Measurements from ENCODE around the gene JCHAIN.
"Not testable (repeated sequence)": the region's sequence is repeated elsewhere in the genome, so short reads cannot be mapped to it uniquely, and the experiment has no call there.

The JCHAIN gene

DNA sequence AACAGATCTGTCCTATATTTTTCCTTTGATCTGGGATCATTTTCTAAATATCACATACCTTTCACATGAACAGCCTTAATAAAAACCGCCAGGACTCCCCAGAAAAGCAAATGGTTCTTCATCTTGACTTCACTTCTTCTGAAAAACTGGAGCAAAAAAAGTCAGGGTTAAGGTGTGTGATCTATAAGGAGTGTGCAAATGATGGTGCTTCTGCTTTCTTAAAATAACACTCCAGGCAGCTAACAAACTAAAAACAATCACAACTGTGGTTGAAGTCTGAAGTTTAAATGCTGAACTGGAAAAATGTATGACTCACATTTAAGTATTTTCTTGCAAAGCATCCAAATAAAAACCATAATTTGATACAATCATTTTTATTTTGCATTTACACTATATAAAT lies at the start of gene JCHAIN:
TSS of gene JCHAIN (minus strand) at position 140 of the 400 bp plus-strand sequence. CDS start at position 122, 18 bp downstream.
- DNase-seq (ENCODE audit: low read depth) = peak; percentile 48

DNA sequence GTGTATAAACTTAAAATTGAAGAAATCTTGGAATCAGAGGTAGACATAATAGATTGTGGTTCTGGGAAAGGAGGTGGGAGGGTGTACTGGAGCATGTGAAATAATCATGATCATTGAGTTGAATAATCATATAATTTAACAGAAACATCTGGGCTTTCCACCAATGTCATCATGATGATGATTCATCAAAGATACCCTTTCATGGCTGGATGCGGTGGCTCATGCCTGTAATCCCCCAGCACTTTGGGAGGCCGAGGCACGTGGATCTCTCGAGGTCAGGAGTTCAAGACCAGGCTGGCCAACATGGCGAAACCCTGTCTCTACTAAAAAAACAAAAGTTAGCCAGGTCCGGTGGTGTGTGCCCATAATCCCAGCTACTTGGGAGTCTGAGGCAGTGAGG lies 48.8 kb upstream of the JCHAIN start:
- no peak for DNase-seq (ENCODE audit: low read depth)

DNA sequence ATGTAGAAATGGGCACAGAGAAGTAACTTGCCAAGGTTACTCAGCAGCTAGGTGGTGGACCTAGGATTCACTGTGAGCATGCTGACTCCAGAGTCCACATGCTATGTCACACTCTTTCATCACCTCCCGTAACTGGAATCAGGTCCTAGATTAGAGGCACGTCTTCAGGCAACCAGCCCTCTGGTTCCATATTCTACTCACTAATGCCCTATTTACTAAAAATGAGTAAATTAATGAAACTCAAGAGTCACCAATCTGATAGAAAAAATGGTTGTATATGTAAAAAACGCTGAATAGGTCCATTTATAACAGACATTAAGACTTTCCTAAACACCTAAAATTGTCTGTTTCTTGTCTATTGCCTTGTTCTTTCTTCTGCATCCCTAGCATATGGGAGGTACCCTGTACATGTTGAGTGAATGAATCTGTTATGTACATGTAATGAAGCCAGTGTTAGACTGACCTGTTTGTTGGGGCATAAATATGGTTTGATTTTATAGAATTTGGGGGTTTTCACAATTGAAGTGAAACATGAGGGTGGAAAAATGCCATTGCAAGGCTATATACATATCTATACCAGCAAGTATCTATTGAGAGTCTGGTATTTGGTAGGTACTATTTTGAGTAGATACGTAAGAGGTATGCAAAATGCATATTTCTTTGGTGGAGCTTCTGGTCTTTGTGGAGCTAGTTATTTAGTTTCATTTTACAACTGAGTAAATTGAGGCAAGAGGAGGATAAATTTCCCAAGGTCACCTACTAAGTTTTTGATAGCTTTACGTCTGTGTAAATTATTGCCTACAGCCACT lies 48.0 kb upstream of the JCHAIN start:
- no peak for DNase-seq (ENCODE audit: low read depth)

DNA sequence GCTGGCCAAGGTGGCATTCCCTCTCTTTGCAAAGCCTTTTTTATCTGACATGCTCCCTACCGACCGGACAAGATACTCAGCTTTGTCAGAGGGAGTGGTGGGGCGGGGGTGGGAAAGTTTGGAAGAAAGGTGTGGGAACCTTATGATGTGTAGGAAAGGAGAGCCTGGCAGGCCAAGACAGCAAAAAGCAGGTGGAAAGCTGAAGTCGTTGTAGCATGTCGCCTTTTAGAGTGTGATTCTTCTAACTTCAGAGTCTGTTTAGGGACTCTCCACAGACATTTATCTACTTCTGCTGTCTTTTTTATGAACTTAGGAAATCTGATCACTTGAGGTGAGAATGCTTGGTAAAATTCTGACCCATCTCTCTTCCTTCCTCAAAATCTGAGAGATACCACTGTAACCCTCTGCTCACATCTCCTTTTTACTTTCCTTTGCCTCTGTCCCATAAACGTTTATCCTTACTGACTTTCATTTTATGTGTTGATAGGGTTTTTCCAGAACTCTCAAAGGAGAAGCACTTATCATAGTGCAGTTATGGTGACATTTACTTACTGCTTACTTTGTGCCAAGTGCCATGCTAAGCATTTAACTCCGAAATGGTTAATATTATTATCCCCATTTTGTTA lies 47.3 kb upstream of the JCHAIN start:
- DNase-seq (ENCODE audit: low read depth) = no peak

DNA sequence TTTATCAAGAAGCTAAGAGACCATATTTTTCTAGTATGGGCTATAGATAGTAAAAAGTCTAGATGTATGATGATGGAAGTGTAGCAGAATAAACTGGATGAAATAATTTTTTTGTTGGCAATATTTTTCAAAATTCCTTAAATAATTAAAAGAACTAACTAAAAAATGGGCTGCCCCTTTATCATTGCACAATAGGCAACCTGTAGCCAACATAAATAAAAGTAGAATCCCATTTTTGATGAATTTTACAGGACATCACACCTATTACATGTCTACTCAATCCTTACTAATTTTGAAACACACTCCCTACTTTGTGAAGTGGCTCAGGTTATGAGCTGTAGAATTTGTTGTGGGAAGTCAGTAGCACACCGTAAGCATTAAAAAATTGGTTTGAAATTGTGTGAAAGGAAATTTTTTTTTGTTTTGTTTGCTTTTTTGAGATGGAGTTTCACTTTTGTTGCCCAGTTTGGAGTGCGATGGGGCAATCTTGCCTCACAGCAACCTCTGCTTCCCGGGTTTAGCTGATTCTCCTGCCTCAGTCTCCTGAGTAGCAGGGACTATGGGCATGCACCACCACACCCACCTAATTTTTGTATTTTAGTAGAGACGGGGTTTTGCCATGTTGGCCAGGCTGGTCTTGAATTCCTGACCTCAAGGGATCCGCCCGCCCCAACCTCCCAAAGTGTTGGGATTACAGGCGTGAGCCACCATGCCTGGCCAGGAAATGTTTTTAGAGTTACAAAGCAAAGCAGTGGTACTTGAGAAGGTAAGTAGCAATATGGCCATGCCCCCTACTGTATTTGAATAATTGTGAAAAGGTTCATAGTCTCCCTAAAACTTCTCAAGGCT lies 46.5 kb upstream of the JCHAIN start:
- no peak for DNase-seq (ENCODE audit: low read depth)

DNA sequence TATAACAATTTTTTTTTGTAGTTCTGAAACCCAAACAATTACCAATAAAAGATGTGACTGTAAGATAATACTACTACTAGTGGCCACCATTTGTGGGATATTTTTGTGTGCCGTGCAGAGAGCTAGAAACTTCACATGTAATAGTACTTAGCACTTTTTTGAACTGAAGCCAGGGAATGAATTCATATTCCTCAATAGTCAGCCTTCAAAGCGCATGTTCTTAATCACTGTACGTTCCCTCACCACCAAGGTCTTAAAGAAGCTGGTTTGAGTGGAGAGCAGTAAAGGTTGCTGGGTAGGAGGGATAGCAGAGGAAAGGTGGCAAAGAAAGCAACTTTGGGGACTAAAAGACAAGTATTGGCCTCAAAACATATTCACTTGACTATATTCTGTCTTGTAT lies 45.8 kb upstream of the JCHAIN start:
- no peak for DNase-seq (ENCODE audit: low read depth)

DNA sequence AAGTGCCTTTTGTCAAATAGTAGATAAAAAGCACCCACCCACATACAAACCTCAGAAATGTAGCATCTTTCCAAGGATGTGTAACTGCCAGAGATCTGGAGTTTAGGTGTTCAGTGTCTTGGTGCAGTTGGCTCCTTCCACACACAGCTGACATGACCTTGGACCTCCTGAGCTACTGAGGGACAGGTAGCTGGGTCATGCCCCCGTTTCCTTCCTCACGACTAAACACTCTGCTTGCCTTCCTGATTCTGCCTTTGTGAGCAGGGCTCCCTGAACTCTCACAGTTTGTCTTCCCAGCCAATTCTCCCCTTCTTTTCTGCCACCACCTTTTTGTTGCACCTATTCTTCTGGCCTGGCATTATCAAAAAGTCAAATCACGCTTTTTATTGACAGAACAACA lies 45.3 kb upstream of the JCHAIN start:
- DNase-seq (ENCODE audit: low read depth) = no peak

DNA sequence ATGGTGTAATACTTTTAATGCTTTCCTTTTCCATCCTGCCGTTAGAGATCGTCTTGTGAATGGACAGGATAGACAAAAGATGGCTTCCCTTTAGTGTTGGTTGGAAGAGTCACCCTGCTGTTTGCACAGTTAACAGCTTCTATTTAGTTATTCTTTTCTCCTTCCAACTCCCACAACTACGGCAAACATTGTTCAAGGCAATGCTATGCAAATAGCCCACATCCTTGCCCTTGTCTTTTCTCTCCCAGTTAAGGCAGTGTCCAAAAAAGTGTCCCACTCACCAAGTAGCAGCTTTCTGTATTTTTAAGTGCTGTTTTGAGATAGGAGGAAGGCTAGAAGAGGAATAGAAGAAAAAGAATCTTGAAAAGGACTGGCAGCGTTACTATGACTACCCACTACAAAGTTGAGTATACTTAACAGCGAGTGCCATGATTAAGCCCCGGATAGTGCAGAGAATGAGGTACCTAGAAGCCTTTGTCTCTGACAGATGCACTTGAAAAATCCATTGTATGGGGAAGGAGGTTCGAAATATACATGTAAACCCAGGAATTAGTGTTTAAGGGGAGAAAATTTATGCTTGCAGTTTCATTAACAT lies 43.4 kb upstream of the JCHAIN start:
- no peak for DNase-seq (ENCODE audit: low read depth)

DNA sequence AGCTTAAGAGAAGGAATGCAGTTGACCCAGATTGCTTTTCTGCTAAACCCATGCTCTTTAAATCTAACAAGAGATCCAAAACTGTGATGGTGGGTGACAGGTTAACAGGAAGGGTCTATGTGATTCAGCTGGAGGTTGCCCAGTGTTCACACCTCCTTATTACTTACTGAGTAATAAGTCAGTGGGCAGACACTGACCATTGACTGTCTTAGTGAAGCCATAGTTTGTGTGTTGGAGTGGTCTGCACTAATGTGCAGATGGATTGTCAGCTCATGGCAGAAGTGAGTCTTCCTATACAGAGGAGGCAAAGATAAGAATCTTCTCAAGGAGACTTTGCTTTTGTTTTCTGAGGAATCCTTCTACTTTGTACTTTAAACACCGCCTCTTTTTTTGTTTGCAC lies 40.2 kb upstream of the JCHAIN start:
- peak; percentile 30 for DNase-seq (ENCODE audit: low read depth)

DNA sequence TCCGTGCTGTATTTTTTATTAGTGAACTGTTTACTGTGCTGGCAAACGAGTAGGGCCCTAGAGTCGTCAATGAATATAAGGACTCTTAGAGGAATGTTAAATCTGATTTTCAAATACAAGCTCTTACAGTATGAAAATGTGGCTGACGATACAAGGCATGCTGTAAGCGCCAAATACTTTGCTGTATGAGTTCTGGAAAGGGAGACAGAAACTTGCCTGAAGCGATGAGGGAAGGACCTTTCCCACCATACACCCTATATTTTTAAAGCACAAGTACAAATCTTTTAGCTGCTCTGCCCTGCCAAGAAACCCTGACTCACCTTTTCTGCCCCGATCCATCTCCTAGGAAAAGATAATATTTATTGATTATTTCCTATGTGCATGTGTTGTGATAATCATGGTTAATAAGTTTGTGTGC lies 39.7 kb upstream of the JCHAIN start:
- no peak for DNase-seq (ENCODE audit: low read depth)

DNA sequence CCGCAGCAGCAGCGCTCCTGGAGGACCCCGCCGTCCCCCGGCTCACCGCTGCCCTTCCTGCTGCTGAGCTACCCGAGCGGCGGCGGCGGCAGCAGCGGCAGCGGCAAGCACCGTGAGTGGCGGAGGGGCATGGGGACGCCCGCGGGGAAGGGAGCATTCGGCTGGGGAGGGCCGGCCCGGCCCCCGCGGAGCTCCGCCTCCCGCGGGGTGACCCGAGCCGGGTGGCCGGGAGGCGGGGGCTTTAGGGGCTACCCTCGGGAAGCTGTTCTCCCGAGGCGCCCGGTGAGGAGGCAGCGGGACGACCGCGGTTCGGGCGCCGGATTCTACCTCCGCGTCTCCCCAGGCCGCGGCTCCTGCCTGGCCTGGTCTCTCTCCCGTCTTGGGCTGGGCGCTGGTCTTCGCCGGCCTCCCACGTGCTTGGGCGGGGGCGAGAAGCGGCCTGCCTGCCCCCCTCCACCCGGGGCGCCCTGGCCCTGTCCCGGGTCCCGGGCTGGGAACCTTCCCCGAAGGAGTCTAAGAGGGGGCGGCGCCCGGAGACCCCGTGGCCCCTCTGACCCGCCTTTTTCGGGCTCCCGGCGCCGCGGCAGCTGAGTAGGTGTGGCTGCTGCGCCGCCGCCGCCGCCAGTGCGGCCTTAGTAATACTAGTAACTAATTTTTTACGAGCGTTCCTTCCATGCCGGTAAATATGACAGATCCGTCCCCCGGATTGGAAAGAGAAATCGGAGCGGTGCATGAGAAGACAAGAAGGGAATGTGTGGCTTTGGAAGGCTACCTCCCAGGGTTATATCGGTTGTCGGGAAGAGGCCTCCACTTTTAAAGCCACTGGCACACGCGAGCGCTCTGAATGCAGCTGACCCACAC lies 39.1 kb upstream of the JCHAIN start:
- peak; percentile 94 for DNase-seq (ENCODE audit: low read depth)

DNA sequence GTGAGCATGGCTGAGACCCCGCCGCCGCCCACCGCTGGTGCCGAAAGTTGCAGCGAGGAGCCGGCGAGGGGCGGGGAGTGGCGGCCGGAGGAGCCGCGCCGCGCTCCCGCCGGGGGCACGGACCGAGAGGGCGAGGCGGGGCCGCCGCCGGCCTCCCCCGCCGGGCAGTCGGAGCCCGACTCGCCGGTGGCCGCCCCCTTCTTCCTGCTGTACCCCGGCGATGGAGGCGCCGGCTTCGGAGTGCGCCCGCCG lies 38.5 kb upstream of the JCHAIN start:
- no peak for DNase-seq (ENCODE audit: low read depth)

DNA sequence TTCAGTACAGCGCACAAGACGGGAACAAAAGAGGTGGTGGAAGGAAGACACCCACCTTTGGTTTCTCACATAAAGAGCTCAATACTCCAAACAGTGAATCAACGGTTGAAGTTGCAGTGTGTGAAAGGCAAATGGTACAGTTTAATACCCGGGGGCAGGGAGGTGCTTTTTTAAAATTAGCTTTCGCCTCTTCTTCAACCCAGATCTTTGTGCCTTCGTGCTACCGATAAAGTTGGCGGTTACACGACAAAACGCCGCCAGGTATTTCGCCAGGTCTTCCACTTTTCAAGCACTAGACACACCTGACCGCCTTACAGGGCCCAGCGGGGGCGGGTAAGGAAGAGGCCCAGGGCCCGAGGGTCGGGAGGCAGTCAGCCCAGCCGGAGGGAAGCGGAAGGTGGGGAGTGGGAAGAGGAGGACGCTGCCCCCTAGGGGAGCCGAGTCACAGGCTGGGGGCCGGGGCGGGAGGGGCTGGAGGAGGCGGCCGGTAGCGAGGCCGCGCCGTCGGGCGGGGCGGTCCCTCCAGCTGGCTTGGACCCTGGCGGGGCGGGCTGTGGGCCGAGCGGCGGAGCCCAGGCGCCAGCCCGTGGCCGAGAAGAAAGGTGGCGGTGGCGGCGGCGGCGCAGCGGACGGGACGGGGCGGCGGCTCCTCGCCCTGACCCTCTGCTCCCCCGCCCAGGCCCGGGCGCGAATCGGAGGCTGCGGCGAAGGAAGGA lies 38.1 kb upstream of the JCHAIN start:
- DNase-seq (ENCODE audit: low read depth) = peak; percentile 74

DNA sequence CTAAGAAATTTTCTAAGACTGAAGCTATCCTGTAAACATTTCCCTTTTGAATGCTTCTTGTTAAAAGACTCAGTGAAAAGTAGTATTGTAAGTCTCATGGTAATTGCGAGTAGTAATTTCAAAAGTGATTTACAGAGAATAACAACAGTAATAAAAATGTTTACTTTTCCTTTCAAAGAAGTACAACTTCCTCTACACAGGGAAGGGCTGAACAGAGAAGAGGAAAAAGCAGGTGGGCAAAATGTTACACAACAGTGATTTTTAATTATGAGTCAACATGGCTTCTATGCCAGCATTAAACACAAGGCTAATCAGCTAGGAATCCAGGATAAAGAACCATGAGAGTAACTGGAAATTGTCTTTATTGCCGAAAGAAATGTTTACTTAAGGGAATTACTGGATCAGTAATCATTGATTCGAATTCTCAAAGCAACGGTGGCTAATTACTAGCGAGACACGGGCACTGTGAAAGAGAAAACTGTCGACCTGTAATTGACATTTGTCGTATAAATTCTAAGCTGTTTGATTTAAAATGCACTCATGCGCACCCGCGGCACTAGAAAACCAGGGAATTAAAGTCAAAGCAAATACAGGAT lies 37.4 kb upstream of the JCHAIN start:
- DNase-seq (ENCODE audit: low read depth) = peak; percentile 64

DNA sequence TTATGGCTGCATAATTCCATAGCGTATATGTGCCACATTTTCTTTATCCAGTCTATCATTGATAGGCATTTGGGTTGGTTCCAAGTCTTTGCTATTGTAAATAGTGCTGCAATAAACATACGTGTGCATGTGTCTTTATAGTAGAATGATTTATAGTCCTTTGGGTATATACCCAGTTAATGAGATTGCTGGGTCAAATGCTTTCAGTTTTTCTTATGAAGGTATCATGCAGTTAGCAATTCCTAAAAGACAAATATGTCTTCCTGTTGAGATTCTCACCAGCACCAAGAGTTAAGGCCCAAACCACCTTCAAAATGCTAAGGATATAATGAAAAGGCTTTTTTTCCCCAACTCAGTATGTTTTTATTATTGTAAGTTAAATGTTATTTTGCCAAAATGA lies 36.3 kb upstream of the JCHAIN start:
- not testable (repeated sequence) for DNase-seq (ENCODE audit: low read depth)

DNA sequence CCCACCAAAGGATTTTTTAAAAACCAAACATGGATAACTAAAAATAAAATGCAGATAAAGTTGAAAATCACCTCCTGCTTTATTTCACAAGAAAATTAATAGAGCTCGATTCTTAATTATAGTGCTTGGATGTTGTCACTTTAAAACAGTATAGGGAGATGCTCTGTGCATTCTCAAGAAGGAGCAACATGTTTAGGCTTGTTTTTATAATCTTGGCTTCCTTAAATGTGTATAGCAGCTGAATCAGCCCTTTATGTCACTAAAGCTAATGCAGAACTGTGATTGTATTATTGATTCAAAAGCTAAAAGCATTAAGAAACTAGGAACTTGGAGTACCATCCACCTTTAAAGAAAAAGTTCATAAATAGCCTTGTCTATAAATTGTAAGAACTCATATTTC lies 35.0 kb upstream of the JCHAIN start:
- no peak for DNase-seq (ENCODE audit: low read depth)

DNA sequence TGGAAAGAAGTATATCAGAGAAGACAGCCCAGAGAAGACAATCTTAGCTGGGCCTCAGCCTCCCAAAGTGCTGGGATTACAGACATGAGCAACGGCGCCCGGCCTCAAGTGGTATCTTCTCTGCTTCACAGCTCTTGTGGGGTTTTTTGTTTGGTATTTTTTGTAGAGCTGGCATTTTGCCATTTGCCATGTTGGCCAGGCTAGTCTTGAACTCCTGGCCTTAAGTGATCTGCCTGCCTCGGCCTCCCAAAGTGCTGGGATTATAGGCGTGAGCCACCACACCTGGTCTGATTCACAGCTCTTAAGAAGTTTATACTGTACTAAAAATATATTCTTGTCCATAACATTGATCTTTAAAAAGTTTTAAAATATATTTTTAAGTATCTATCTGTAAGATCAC lies 34.4 kb upstream of the JCHAIN start:
- no peak for DNase-seq (ENCODE audit: low read depth)

DNA sequence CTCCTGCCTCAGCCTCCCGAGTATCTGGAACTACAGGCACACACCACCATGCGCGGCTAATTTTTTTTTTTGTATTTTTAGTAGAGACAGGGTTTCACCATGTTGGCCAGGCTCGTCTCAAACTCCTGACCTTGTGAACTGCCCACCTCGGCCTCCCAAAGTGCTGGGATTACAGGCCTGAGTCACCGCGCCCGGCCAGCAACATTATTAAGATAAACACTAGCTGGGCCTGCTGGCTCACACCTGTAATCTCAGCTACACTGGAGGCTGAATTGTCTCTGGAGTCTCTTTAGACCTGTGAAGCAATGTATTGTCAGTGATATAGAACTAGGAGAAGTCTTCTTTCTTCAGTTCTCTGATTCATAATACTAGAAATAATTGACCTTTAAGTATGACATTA lies 32.1 kb upstream of the JCHAIN start:
- DNase-seq (ENCODE audit: low read depth) = not testable (repeated sequence)

DNA sequence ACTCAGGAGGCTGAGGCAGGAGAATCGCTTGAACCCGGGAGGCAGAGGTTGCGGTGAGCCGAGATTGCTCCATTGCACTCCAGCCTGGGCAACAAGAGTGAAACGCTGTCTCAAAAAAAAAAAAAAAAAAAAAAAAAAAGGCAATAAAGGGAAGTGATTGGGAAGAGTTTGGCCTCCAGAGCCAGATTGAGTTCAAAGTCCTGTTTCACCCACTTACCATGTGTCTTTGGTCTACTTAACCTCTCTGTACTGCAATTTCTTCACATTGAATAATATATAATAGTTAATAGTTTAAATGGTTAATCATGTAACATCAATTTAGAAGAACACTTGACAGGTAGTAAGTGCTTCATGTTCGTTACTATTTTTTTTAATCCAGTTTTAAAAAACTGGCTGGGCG lies 28.3 kb upstream of the JCHAIN start:
- DNase-seq (ENCODE audit: low read depth) = not testable (repeated sequence)

DNA sequence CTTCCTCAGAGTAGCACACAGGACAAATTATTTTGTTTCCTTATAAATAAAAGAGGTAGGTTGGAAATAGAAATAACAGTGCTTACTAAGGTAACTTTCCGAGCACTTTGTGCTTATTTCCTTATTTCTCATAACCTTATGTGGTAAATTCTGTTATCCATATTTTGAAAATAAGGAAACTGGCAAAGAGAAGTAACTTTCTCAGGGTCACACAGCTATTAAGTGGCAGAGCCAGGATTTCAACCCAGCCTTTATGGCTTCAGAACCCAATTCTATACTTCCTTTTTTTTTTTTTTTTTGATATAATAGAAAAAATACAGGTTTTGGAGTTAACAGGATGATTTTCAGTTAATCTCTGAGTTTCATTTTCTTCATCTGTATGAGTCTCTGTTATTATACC lies 25.4 kb upstream of the JCHAIN start:
- no peak for DNase-seq (ENCODE audit: low read depth)

DNA sequence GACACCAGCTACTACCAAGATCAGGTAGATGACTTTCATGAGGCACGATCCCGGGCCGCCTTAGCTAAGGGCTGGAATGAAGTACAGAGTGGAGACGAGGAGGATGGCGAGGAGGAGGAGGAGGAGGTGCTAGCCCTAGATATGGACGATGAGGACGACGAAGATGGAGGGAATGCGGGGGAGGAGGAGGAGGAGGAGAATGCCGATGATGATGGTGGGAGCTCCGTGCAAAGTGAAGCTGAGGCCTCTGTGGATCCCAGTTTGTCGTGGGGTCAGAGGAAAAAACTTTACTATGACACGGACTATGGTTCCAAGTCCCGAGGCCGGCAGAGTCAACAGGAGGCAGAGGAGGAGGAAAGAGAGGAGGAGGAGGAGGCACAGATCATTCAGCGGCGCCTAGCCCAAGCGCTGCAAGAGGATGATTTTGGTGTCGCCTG lies 22.5 kb upstream of the JCHAIN start:
- peak; percentile 31 for DNase-seq (ENCODE audit: low read depth)
